Stomach (tissue), 9 donors: ENCODE results near the gene SNN. TPM values are rescaled to one million over a fixed set of nuclear protein-coding genes. Genes with fewer than 3 reads are reported as not detected.

Experiments used
- DNase-seq, 2 donors: peaks; one replicate each; pipeline versions ENCODE4 v3.0.0 to v3.0.0-alpha.2; 2013 to 2019
- H3K27ac ChIP-seq, 5 donors: fragments of 200-600 bp in 4 of 5; sonication (generic) in 4 of 5; one replicate each; pipeline ENCODE4 v1.5.1; 2013 to 2019; ENCODE audit warnings: mild to moderate bottlenecking in 1 of 5, moderate library complexity in 1 of 5
- H3K27me3 ChIP-seq, 3 donors: fragments of 200-600 bp; sonication (generic); one replicate each; pipeline ENCODE4 v1.5.1; 2017 to 2019; ENCODE audit warnings: mixed run types in 1 of 3
- H3K36me3 ChIP-seq, 4 donors: fragments of 200-600 bp; sonication (generic); 1 replicate in 3 of 4; 2 replicates in 1 of 4; pipeline ENCODE4 v1.5.1; 2016 to 2019
- H3K4me1 ChIP-seq, 4 donors: fragments of 200-600 bp; sonication (generic); one replicate each; pipeline ENCODE4 v1.5.1; 2016 to 2019
- H3K4me3 ChIP-seq, 4 donors: fragments of 200-600 bp; sonication (generic) in 3 of 4; one replicate each; pipeline ENCODE4 v1.5.1; 2016 to 2019; ENCODE audit warnings: mild to moderate bottlenecking in 1 of 4
- H3K9me3 ChIP-seq, 4 donors: fragments of 200-600 bp; sonication (generic); one replicate each; pipeline ENCODE4 v1.5.1; 2016 to 2019
- CTCF ChIP-seq, 7 experiments: fragments of 450-650 bp in 4 of 7; fragments of 200-600 bp in 3 of 7; sonication (generic) in 3 of 7; IDR thresholded peaks; one replicate each; pipeline ENCODE4 v1.5.1; 2016 to 2019; ENCODE audit warnings: antibody characterized with exemption in 7 of 7, control low read depth in 2 of 7, mild to moderate bottlenecking in 1 of 7
- EP300 ChIP-seq: sonication (generic); formaldehyde crosslinking; IDR thresholded peaks from one replicate; pipeline ENCODE4 v1.6.1; 2017; ENCODE audit warnings: antibody characterized with exemption
- POLR2A ChIP-seq, 4 donors: fragments of 450-650 bp; IDR thresholded peaks; one replicate each; pipeline ENCODE4 v1.6.1; 2016; ENCODE audit warnings: antibody characterized with exemption in 4 of 4, control low read depth in 2 of 4, mild to moderate bottlenecking in 1 of 4, moderate library complexity in 1 of 4
- POLR2AphosphoS5 ChIP-seq, 3 donors: sonication (generic); formaldehyde crosslinking; IDR thresholded peaks; one replicate each; pipeline ENCODE4 v1.6.1; 2016; ENCODE audit warnings: antibody characterized with exemption in 3 of 3
- WGBS, 5 donors: extraction: QIAGEN DNeasy Blood & Tissue Kit in 3 of 5; methylation state at CpG; one replicate each; pipeline versions ENCODE4 v1.1.5 to v1.1.7; 2013 to 2018; 5-methylcytosine and 5-hydroxymethylcytosine counted together
- intact Hi-C: fragments of 100-400 bp; cut with DNase I; formaldehyde crosslinking; loops from one replicate; pipeline ENCODE4 v1.15.1; 2023; ENCODE audit warnings: low total_unique reads
- polyA plus RNA-seq, 3 donors: library from polyadenylated mRNA; stranded (reverse); fragments of 200-250 nt; gene quantifications; one replicate each; pipeline ENCODE4 v1.2.3, GENCODE V29; 2013
- total RNA-seq, 5 donors: library from RNA; depleted of rRNA; stranded (reverse); fragments of >200 nt; gene quantifications; one replicate each; pipeline versions ENCODE4 v1.1.0 to v1.2.3, GENCODE V29; 2014 to 2016
- donor health status: healthy with polysubstance abuse.
- donor health status: Bipolar disorder and iron deficiency.
- donor health status: healthy.

The SNN gene
- total and polyA plus RNA-seq, 8 donors, result 2.9 to 25.0 (median 13.7) TPM

- peaks cover 41 to 83% (median 73%) of the 10 kb centered on the region in 4 donors for H3K36me3 ChIP-seq
- WGBS, 5 donors, result 56 to 66% (median 63%) methylated on average over 9 of the region's 9 CpGs
- peak overlapping the region in 2 of 5 donors; percentile 22 to 67 for H3K27ac ChIP-seq
These were observed 32.2 kb downstream of the SNN start for GRCh38 chr16:11700264-11701029.

GRCh38 chr16:11705311-11706025 lies 37.2 kb downstream of the SNN start:
- Histone ChIP-seq H3K27ac (no peak overlapping the region), H3K4me1 (peaks cover 0 to 46% (median 20%) of the 10 kb centered on the region in 4 donors), H3K4me3 (no peak overlapping the region), H3K36me3 (peaks cover 3 to 73% (median 55%) of the 10 kb centered on the region in 4 donors), H3K9me3 (no peaks in the 10 kb centered on the region), H3K27me3 (no peaks in the 10 kb centered on the region)
- no peak for DNase-seq
- intact Hi-C loops, result no loop called here
- 59 to 78% (median 68%) methylated on average over 6 of the region's 6 CpGs for WGBS, 5 donors
- no peak for TF ChIP-seq POLR2AphosphoS5 (IDR thresholded peaks at IDR 0.05)
- TF ChIP-seq EP300, result no peak
- TF ChIP-seq POLR2A (IDR thresholded peaks at IDR 0.05), result no peak
- TF ChIP-seq CTCF (IDR thresholded peaks at IDR 0.05), result no peak

More at GRCh38 chr16:11700264-11701029, 32.2 kb downstream of the SNN start:
- no peak for DNase-seq
- intact Hi-C loops, result no loop called here
- Histone ChIP-seq H3K9me3 (no peaks in the 10 kb centered on the region), H3K4me3 (no peak overlapping the region), H3K27me3 (no peaks in the 10 kb centered on the region), H3K4me1 (peaks cover 0 to 47% (median 23%) of the 10 kb centered on the region in 4 donors)
- no peak for TF ChIP-seq EP300
- no peak for TF ChIP-seq CTCF (IDR thresholded peaks at IDR 0.05)
- TF ChIP-seq POLR2A (IDR thresholded peaks at IDR 0.05), result no peak
- no peak for TF ChIP-seq POLR2AphosphoS5 (IDR thresholded peaks at IDR 0.05)

GRCh38 chr16:11706180-11706742 lies 38.0 kb downstream of the SNN start:
- Histone ChIP-seq H3K27ac (peak overlapping the region in 1 of 5 donors; percentile 27), H3K27me3 (no peaks in the 10 kb centered on the region), H3K36me3 (peaks cover 11 to 73% (median 59%) of the 10 kb centered on the region in 4 donors), H3K4me3 (no peak overlapping the region), H3K4me1 (peaks cover 3 to 44% (median 20%) of the 10 kb centered on the region in 4 donors), H3K9me3 (no peaks in the 10 kb centered on the region)
- DNase-seq, result peak in 1 of 2 donors; percentile 46
- WGBS, 5 donors, result 63 to 85% (median 74%) methylated on average over 5 of the region's 5 CpGs
- TF ChIP-seq CTCF (IDR thresholded peaks at IDR 0.05) (no peak), EP300 (no peak), POLR2AphosphoS5 (IDR thresholded peaks at IDR 0.05) (no peak), POLR2A (IDR thresholded peaks at IDR 0.05) (no peak)
- intact Hi-C loops, result no loop called here

- H3K36me3 ChIP-seq, result peaks cover 13 to 71% (median 58%) of the 10 kb centered on the region in 4 donors
- H3K27ac ChIP-seq, result no peak overlapping the region
- H3K27me3 ChIP-seq, result no peaks in the 10 kb centered on the region
- no peak overlapping the region for H3K4me3 ChIP-seq
- DNase-seq, result no peak
- WGBS, 5 donors, result 93 to 99% (median 96%) methylated on average over 4 of the region's 4 CpGs
- H3K4me1 ChIP-seq, result peaks cover 6 to 52% (median 31%) of the 10 kb centered on the region in 4 donors
- TF ChIP-seq EP300 (no peak), POLR2AphosphoS5 (IDR thresholded peaks at IDR 0.05) (no peak), POLR2A (IDR thresholded peaks at IDR 0.05) (no peak), CTCF (IDR thresholded peaks at IDR 0.05) (no peak)
- no peaks in the 10 kb centered on the region for H3K9me3 ChIP-seq
- intact Hi-C loops, result no loop called here
These were observed 39.5 kb downstream of the SNN start for GRCh38 chr16:11707679-11708197.
